Prostate gland (tissue), 2 donors: ENCODE results near the gene OTUD1. TPM values are rescaled to one million over a fixed set of nuclear protein-coding genes. Genes with fewer than 3 reads are reported as not detected.

Experiments
- DNase-seq: peaks from one replicate; pipeline ENCODE4 v3.0.0-alpha.2; 2019; ENCODE audit warnings: low spot score
- H3K27ac ChIP-seq, 2 donors: fragments of 200-600 bp; sonication (generic); 2 replicates each; pipeline ENCODE4 v1.5.1; 2017 to 2019
- H3K27me3 ChIP-seq: fragments of 200-600 bp; sonication (generic); replicated peaks from 2 replicates; pipeline ENCODE4 v1.5.1; 2019; ENCODE audit not compliant: insufficient read depth
- H3K36me3 ChIP-seq, 2 donors: fragments of 200-600 bp; sonication (generic); 1 replicate in 1 of 2; 2 replicates in 1 of 2; pipeline versions ENCODE4 v1.5.1 to v1.8.1; 2017 to 2019
- H3K4me1 ChIP-seq: fragments of 200-600 bp; sonication (generic); replicated peaks from 2 replicates; pipeline ENCODE4 v1.5.1; 2019
- H3K4me3 ChIP-seq, 2 donors: fragments of 200-600 bp; sonication (generic); 2 replicates each; pipeline ENCODE4 v1.5.1; 2017 to 2019
- H3K9me3 ChIP-seq: fragments of 200-600 bp; sonication (generic); 2 replicates; pipeline ENCODE4 v1.5.1; 2017
- POLR2A ChIP-seq: fragments of 450-650 bp; IDR thresholded peaks from one replicate; pipeline ENCODE4 v1.6.1; 2016; ENCODE audit warnings: antibody characterized with exemption, mild to moderate bottlenecking
- POLR2AphosphoS5 ChIP-seq: sonication (generic); formaldehyde crosslinking; IDR thresholded peaks from one replicate; pipeline ENCODE4 v1.6.1; 2017; ENCODE audit warnings: antibody characterized with exemption
- WGBS: methylation state at CpG from one replicate; pipeline ENCODE4 v1.1.5; 2018; 5-methylcytosine and 5-hydroxymethylcytosine counted together
- intact Hi-C: fragments of 100-400 bp; cut with DNase I; formaldehyde crosslinking; loops from one replicate; pipeline ENCODE4 v1.14.2; 2022
- total RNA-seq, 2 donors: library from RNA; depleted of rRNA; stranded (reverse); fragments of >200 nt; gene quantifications; one replicate each; pipeline ENCODE4 v1.1.0, GENCODE V29; 2016
- TF ChIP-seq, protein P1 (sequence below), 4 experiments: fragments of 200-600 bp in 2 of 4; fragments of 450-650 bp in 2 of 4; sonication (generic) in 2 of 4; IDR thresholded peaks; 1 replicate in 3 of 4; 2 replicates in 1 of 4; pipeline ENCODE4 v1.5.1; 2016 to 2019; ENCODE audit warnings: antibody characterized with exemption in 4 of 4, mild to moderate bottlenecking in 2 of 4, moderate library complexity in 2 of 4

The OTUD1 gene
- total RNA-seq, 2 donors from 2014 or later = 11.9 to 13.8 TPM

GRCh38 chr10:23448802-23449570 lies 10.1 kb downstream of the OTUD1 start:
- intact Hi-C loops = no loop called here
- DNase-seq = no peak

GRCh38 chr10:23452033-23452655 lies 13.3 kb downstream of the OTUD1 start:
- TF ChIP-seq POLR2A (no peak), POLR2AphosphoS5 (no peak)
- TF ChIP-seq, protein P1, sequence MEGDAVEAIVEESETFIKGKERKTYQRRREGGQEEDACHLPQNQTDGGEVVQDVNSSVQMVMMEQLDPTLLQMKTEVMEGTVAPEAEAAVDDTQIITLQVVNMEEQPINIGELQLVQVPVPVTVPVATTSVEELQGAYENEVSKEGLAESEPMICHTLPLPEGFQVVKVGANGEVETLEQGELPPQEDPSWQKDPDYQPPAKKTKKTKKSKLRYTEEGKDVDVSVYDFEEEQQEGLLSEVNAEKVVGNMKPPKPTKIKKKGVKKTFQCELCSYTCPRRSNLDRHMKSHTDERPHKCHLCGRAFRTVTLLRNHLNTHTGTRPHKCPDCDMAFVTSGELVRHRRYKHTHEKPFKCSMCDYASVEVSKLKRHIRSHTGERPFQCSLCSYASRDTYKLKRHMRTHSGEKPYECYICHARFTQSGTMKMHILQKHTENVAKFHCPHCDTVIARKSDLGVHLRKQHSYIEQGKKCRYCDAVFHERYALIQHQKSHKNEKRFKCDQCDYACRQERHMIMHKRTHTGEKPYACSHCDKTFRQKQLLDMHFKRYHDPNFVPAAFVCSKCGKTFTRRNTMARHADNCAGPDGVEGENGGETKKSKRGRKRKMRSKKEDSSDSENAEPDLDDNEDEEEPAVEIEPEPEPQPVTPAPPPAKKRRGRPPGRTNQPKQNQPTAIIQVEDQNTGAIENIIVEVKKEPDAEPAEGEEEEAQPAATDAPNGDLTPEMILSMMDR (IDR thresholded peaks at IDR 0.05) = no peak
- DNase-seq = no peak
- H3K27ac ChIP-seq = no peak overlapping the region
- H3K4me1 ChIP-seq = no peaks in the 10 kb centered on the region
- H3K4me3 ChIP-seq = no peak overlapping the region
- WGBS = 86% methylated on average over 4 of the region's 4 CpGs
- no peaks in the 10 kb centered on the region for H3K36me3 ChIP-seq
- no peaks in the 10 kb centered on the region for H3K27me3 ChIP-seq
- H3K9me3 ChIP-seq = no peaks in the 10 kb centered on the region
- intact Hi-C loops = no loop called here

More at GRCh38 chr10:23448802-23449570, 10.1 kb downstream of the OTUD1 start:
- no peaks in the 10 kb centered on the region for H3K27me3 ChIP-seq
- no peaks in the 10 kb centered on the region for H3K4me1 ChIP-seq
- TF ChIP-seq POLR2AphosphoS5 = no peak
- no peak for TF ChIP-seq POLR2A
- TF ChIP-seq, protein P1 (IDR thresholded peaks at IDR 0.05) = no peak
- H3K9me3 ChIP-seq = no peaks in the 10 kb centered on the region
- no peak overlapping the region for H3K4me3 ChIP-seq
- no peak overlapping the region for H3K27ac ChIP-seq
- WGBS = 82% methylated on average over 7 of the region's 7 CpGs
- no peaks in the 10 kb centered on the region for H3K36me3 ChIP-seq

DNA sequence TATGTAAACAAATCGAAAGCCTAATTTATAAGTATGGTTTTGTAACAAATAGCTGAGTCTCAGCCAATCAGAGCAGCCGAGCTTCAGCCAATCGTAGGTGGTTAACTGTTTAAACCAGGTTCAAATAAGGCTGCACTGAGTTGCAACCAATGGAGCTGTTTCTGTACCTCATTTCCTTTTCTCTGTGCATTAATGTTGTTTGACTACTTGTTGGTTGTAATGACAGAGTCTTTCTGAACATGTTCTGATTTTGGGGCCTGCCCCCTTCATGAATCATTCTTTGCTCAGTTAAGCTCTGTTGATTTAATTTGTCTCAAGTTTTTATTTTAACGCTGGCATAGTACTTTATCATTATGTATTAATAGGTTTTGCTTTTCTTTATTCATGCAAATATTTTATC lies 14.6 kb downstream of the OTUD1 start:
- H3K9me3 ChIP-seq = no peaks in the 10 kb centered on the region
- no peaks in the 10 kb centered on the region for H3K27me3 ChIP-seq
- H3K36me3 ChIP-seq = no peaks in the 10 kb centered on the region
- intact Hi-C loops = no loop called here
- H3K4me1 ChIP-seq = no peaks in the 10 kb centered on the region
- TF ChIP-seq POLR2AphosphoS5 (no peak), POLR2A (no peak)
- TF ChIP-seq, protein P1 (IDR thresholded peaks at IDR 0.05) = no peak
- H3K27ac ChIP-seq = no peak overlapping the region
- WGBS = 78% methylated on average over 4 of the region's 4 CpGs
- DNase-seq = no peak
- H3K4me3 ChIP-seq = no peak overlapping the region

DNA sequence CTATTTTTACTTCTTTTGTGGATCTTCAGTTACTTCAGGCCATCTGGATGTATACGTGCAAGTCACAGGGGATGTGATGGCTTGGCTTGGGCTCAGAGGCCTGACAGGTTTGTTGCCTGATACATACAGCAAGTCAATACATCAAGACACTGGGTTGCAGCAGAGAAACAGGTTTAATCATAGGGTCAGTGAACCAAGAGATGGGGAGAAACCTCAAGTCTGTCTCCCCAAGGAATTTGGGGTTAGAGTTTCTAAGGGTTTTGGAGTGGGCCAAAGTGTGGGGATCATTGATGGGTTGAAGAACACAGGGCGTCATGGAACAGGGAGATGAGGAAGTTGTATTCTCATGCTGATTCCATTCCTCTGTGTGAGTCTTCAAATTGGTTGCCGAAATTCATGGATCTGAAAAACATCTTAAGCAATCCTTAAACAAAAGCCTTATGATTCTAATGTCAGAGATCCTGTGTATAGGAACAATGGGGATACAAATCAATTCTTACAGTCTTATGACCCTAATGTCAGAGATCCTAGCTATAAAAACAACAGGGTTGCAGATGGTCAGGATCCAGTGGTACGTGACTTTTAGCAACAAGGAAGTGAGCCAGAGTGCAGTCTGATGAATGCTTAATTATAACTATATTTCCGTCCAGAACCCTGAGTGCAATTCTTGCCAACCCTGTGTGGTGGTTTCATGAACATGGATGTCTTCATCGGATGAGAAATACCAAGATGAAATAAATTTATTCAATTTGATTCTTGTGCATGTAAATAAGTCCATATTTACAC lies 18.9 kb downstream of the OTUD1 start:
- Histone ChIP-seq H3K36me3 (no peaks in the 10 kb centered on the region), H3K27me3 (no peaks in the 10 kb centered on the region), H3K4me3 (no peak overlapping the region), H3K9me3 (no peaks in the 10 kb centered on the region), H3K27ac (no peak overlapping the region), H3K4me1 (no peaks in the 10 kb centered on the region)
- 88% methylated on average over 6 of the region's 6 CpGs for WGBS
- intact Hi-C loops = no loop called here
- no peak for DNase-seq
- TF ChIP-seq POLR2A (no peak), POLR2AphosphoS5 (no peak)
- TF ChIP-seq, protein P1 (IDR thresholded peaks at IDR 0.05) = no peak
